HepG2 (cell line): Measurements from ENCODE around the gene ZFHX3.

Experiments
- NCOA1 ChIP-seq: sonication (generic); formaldehyde crosslinking; IDR thresholded peaks from 2 replicates; pipeline ENCODE4 v1.9.0; 2021; ENCODE audit warnings: missing genetic modification reagents
- TF ChIP-seq, protein P1 (sequence below): sonication (generic); formaldehyde crosslinking; IDR thresholded peaks from 2 replicates; pipeline ENCODE4 v1.4.0; 2020; ENCODE audit warnings: mild to moderate bottlenecking, missing genetic modification reagents
- TF ChIP-seq, protein P2 (sequence below): sonication (generic); formaldehyde crosslinking; IDR thresholded peaks from 2 replicates; pipeline ENCODE4 v1.4.0; 2020; ENCODE audit warnings: missing genetic modification reagents

DNA sequence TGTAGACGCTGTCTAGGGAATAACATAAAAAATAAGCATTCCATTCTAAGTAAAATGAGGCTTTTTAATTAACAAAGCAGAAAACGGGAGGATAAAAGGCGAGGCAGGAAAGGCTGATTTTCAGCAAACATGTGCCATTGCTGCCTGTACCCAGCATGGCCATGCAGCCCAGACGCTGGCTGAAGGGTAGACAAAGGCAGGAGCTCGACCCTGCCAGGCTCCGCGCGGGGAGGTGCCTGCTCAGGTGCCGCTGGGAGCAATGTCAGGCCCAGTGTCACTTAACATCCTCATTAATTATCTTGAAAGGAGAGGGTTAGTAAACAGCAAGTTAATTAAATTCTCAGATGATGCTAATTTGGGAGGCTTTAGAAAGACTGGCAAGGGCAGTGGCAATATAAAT lies 136.0 kb downstream of the ZFHX3 start:
- TF ChIP-seq, protein P1, sequence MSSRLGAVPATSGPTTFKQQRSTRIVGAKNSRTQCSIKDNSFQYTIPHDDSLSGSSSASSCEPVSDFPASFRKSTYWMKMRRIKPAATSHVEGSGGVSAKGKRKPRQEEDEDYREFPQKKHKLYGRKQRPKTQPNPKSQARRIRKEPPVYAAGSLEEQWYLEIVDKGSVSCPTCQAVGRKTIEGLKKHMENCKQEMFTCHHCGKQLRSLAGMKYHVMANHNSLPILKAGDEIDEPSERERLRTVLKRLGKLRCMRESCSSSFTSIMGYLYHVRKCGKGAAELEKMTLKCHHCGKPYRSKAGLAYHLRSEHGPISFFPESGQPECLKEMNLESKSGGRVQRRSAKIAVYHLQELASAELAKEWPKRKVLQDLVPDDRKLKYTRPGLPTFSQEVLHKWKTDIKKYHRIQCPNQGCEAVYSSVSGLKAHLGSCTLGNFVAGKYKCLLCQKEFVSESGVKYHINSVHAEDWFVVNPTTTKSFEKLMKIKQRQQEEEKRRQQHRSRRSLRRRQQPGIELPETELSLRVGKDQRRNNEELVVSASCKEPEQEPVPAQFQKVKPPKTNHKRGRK, result no peak
- TF ChIP-seq, protein P2, sequence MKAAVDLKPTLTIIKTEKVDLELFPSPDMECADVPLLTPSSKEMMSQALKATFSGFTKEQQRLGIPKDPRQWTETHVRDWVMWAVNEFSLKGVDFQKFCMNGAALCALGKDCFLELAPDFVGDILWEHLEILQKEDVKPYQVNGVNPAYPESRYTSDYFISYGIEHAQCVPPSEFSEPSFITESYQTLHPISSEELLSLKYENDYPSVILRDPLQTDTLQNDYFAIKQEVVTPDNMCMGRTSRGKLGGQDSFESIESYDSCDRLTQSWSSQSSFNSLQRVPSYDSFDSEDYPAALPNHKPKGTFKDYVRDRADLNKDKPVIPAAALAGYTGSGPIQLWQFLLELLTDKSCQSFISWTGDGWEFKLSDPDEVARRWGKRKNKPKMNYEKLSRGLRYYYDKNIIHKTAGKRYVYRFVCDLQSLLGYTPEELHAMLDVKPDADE, result no peak
- TF ChIP-seq NCOA1, result no peak
